ENCODE measurements around the gene EIF4A3.
A peak's percentile ranks its signal among the peaks of the same experiment; 100 is the strongest.

Gene EIF4A3

GRCh38 chr17:80154166-80154565 is 7.2 kb upstream of the EIF4A3 start:
- H2AFZ ChIP-seq (ENCODE audit: low read depth, low read length), result no peak overlapping the region
- H3K9me3 ChIP-seq (ENCODE audit: insufficient read depth, low read length, severe bottlenecking), result peaks cover 7% of the 10 kb centered on the region

DNA sequence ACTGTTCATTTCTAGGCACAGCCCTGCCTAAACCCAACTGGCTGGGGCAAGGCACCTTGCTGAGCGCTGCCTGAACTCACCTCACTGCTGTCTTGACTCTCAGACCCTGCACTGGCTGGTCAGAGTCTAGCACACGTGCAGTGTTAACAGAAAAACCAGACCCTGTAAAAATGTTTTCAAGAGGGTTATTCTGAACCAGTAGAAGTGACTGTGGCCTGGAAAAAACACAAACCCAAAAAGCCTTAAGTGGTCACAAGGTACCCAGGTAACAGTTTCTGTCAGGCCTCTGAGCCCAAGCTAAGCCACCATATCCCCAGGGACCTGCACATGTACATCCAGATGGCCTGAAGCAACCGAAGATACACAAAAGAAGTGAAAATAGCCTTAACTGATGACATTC is 6.1 kb upstream of the EIF4A3 start:
- Histone ChIP-seq H3K4me3 (ENCODE audit: low read depth in 1 of 2, low read length in 2 of 2) (no peak overlapping the region), H3K9ac (ENCODE audit: low read depth, low read length) (no peak overlapping the region), H3K79me2 (ENCODE audit: insufficient read depth, low read length) (peaks cover 7% of the 10 kb centered on the region), H3K9me3 (ENCODE audit: insufficient read depth, low read length, severe bottlenecking) (peaks cover 7% of the 10 kb centered on the region), H3K27me3 (ENCODE audit: insufficient read depth, low read length, poor library complexity) (no peaks in the 10 kb centered on the region), H3K4me1 (ENCODE audit: insufficient read depth, low read length) (peaks cover 28% of the 10 kb centered on the region), H2AFZ (ENCODE audit: low read depth, low read length) (no peak overlapping the region), H3K4me2 (ENCODE audit: insufficient read depth, low read length) (no peak overlapping the region), H3K27ac (ENCODE audit: low read length) (no peak overlapping the region), H3K36me3 (ENCODE audit: insufficient read depth, low read length) (no peaks in the 10 kb centered on the region), H4K20me1 (ENCODE audit: insufficient read depth, low read length) (peaks cover 2% of the 10 kb centered on the region; the same call in 1 of the 2 replicates)
- TF ChIP-seq, protein P1, sequence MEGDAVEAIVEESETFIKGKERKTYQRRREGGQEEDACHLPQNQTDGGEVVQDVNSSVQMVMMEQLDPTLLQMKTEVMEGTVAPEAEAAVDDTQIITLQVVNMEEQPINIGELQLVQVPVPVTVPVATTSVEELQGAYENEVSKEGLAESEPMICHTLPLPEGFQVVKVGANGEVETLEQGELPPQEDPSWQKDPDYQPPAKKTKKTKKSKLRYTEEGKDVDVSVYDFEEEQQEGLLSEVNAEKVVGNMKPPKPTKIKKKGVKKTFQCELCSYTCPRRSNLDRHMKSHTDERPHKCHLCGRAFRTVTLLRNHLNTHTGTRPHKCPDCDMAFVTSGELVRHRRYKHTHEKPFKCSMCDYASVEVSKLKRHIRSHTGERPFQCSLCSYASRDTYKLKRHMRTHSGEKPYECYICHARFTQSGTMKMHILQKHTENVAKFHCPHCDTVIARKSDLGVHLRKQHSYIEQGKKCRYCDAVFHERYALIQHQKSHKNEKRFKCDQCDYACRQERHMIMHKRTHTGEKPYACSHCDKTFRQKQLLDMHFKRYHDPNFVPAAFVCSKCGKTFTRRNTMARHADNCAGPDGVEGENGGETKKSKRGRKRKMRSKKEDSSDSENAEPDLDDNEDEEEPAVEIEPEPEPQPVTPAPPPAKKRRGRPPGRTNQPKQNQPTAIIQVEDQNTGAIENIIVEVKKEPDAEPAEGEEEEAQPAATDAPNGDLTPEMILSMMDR (IDR thresholded peaks at IDR 0.05; ENCODE audit: borderline replicate concordance, extremely low read depth, low read length, poor library complexity, severe bottlenecking), result no peak
- ATAC-seq (ENCODE audit: insufficient read depth, low read depth), result no peak
- no peak for DNase-seq

More at GRCh38 chr17:80154166-80154565, 7.2 kb upstream of the EIF4A3 start:
- H4K20me1 ChIP-seq (ENCODE audit: insufficient read depth, low read length), result peaks cover 2% of the 10 kb centered on the region; the same call in 1 of the 2 replicates
- no peak for ATAC-seq (ENCODE audit: insufficient read depth, low read depth)
- no peak overlapping the region for H3K4me3 ChIP-seq (ENCODE audit: low read depth in 1 of 2, low read length in 2 of 2)
- no peak for DNase-seq
- H3K36me3 ChIP-seq (ENCODE audit: insufficient read depth, low read length), result no peaks in the 10 kb centered on the region
- TF ChIP-seq, protein P1 (IDR thresholded peaks at IDR 0.05; ENCODE audit: borderline replicate concordance, extremely low read depth, low read length, poor library complexity, severe bottlenecking), result no peak
- no peak for TF ChIP-seq EZH2 (IDR thresholded peaks at IDR 0.05; ENCODE audit: borderline replicate concordance, low read depth, low read length, severe bottlenecking)
- no peak overlapping the region for H3K4me2 ChIP-seq (ENCODE audit: insufficient read depth, low read length)
- H3K9ac ChIP-seq (ENCODE audit: low read depth, low read length), result no peak overlapping the region
- H3K4me1 ChIP-seq (ENCODE audit: insufficient read depth, low read length), result peaks cover 16% of the 10 kb centered on the region
- no peak overlapping the region for H3K27ac ChIP-seq (ENCODE audit: low read length)
- no peaks in the 10 kb centered on the region for H3K27me3 ChIP-seq (ENCODE audit: insufficient read depth, low read length, poor library complexity)
- H3K79me2 ChIP-seq (ENCODE audit: insufficient read depth, low read length), result no peaks in the 10 kb centered on the region

DNA sequence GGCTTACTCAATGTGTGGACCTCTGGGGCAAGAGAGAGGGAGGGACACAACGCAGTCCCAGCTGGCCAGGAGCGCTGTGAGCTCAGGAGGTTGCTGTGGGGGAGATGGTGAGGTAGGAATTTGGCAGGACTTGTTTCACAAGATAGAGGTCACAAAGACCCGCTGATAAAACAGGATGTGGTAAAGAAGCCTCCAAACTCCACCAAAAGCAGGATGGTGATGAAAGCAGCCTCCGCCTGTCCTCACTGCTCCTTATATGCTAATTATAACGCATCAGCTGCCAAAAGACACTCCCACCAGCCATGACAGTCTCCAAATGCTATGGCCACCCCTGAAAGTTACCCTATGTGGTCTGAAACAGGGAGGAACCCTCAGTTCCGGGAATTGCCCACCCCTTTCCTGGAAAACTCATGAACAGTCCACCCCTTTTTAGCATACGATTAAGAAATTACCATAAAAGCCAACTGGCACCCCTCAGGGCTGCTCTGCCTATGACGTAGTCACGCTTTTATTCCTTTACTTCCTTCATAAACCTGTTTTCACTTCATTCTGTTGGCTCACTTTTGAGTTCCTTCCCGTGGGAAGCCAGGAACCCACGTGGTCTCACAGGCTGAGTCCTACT is 5.3 kb upstream of the EIF4A3 start:
- Histone ChIP-seq H3K79me2 (ENCODE audit: insufficient read depth, low read length) (peaks cover 15% of the 10 kb centered on the region), H3K36me3 (ENCODE audit: insufficient read depth, low read length) (no peaks in the 10 kb centered on the region), H3K4me3 (ENCODE audit: low read depth in 1 of 2, low read length in 2 of 2) (no peak overlapping the region), H3K9ac (ENCODE audit: low read depth, low read length) (no peak overlapping the region), H3K4me2 (ENCODE audit: insufficient read depth, low read length) (no peak overlapping the region), H3K27me3 (ENCODE audit: insufficient read depth, low read length, poor library complexity) (no peaks in the 10 kb centered on the region), H3K9me3 (ENCODE audit: insufficient read depth, low read length, severe bottlenecking) (peaks cover 7% of the 10 kb centered on the region), H4K20me1 (ENCODE audit: insufficient read depth, low read length) (peaks cover 2% of the 10 kb centered on the region; the same call in 1 of the 2 replicates), H3K4me1 (ENCODE audit: insufficient read depth, low read length) (peaks cover 30% of the 10 kb centered on the region), H2AFZ (ENCODE audit: low read depth, low read length) (no peak overlapping the region), H3K27ac (ENCODE audit: low read length) (no peak overlapping the region)
- 0 out of 3 replicates have a peak, but pooled peaks have one; percentile 9 for ATAC-seq (ENCODE audit: insufficient read depth, low read depth)
- TF ChIP-seq, protein P1 (IDR thresholded peaks at IDR 0.05; ENCODE audit: borderline replicate concordance, extremely low read depth, low read length, poor library complexity, severe bottlenecking), result no peak
- TF ChIP-seq EZH2 (IDR thresholded peaks at IDR 0.05; ENCODE audit: borderline replicate concordance, low read depth, low read length, severe bottlenecking), result no peak
- peak; percentile 51 for DNase-seq

All from DND-41 (cell line).